C4-2B (cell line): Measurements from ENCODE around the gene RFX2.

Experiments
- CTCF ChIP-seq: fragments of 450-650 bp; conservative IDR thresholded peaks from 2 replicates; pipeline ENCODE4 v1.5.1; 2017; ENCODE audit warnings: mild to moderate bottlenecking
- ZFX ChIP-seq: fragments of 450-650 bp; IDR thresholded peaks from 2 replicates; pipeline ENCODE4 v1.6.1; 2017

- TF ChIP-seq ZFX (no peak), CTCF (no peak)
Measured at GRCh38 chr19:5964816-5965565, 145.3 kb downstream of the RFX2 start.
